Measurements from ENCODE around the gene OPRM1. TPM values are rescaled to one million over a fixed set of nuclear protein-coding genes. Genes with fewer than 3 reads are reported as not detected.

OPRM1 gene
- total and polyA plus RNA-seq, 4 donors, result not detected

GRCh38 chr6:154165478-154165877 is 126.4 kb downstream of the OPRM1 start:
- H3K36me3 ChIP-seq (ENCODE audit: control insufficient read depth in 4 of 4, insufficient read depth in 3 of 4, low read depth in 1 of 4, low read length in 3 of 4), result no peaks in the 10 kb centered on the region
- 82% methylated on average over 2 of the region's 2 CpGs for WGBS
- TF ChIP-seq RAD21 (IDR thresholded peaks at IDR 0.05) (no peak), EGR1 (IDR thresholded peaks at IDR 0.05; ENCODE audit: low read depth in 2 of 2) (no peak), FOXA1 (IDR thresholded peaks at IDR 0.05) (no peak), YY1 (IDR thresholded peaks at IDR 0.05) (no peak), REST (IDR thresholded peaks at IDR 0.05) (no peak), HNF4G (IDR thresholded peaks at IDR 0.05) (no peak), FOXA2 (IDR thresholded peaks at IDR 0.05) (no peak), HNF4A (conservative IDR thresholded peaks at IDR 0.05) (no peak)
- H3K9ac ChIP-seq (ENCODE audit: low read depth in 1 of 2, low read length in 2 of 2), result no peak overlapping the region
- DNase-seq (ENCODE audit: low spot score), result no peak
- H3K4me3 ChIP-seq (ENCODE audit: low read depth in 1 of 3, low read length in 3 of 3), result no peak overlapping the region
- H3K27ac ChIP-seq (ENCODE audit: low read depth in 1 of 2, low read length in 2 of 2), result no peak overlapping the region
- H3K27me3 ChIP-seq (ENCODE audit: control insufficient read depth in 4 of 4, insufficient read depth in 4 of 4, low read length in 3 of 4), result no peaks in the 10 kb centered on the region
- H3K9me3 ChIP-seq (ENCODE audit: control insufficient read depth in 4 of 4, low read length in 3 of 4), result no peaks in the 10 kb centered on the region
- H3K4me1 ChIP-seq (ENCODE audit: control insufficient read depth in 4 of 4, insufficient read depth in 4 of 4, low read length in 3 of 4), result peaks cover 0 to 3% (median 0%) of the 10 kb centered on the region in 4 donors

- no peak for DNase-seq (ENCODE audit: low spot score)
- H3K36me3 ChIP-seq (ENCODE audit: control insufficient read depth in 4 of 4, insufficient read depth in 3 of 4, low read depth in 1 of 4, low read length in 3 of 4), result no peaks in the 10 kb centered on the region
- H3K4me1 ChIP-seq (ENCODE audit: control insufficient read depth in 4 of 4, insufficient read depth in 4 of 4, low read length in 3 of 4), result peaks cover 0 to 3% (median 0%) of the 10 kb centered on the region in 4 donors
- H3K27ac ChIP-seq (ENCODE audit: low read depth in 1 of 2, low read length in 2 of 2), result no peak overlapping the region
- TF ChIP-seq, protein P1, sequence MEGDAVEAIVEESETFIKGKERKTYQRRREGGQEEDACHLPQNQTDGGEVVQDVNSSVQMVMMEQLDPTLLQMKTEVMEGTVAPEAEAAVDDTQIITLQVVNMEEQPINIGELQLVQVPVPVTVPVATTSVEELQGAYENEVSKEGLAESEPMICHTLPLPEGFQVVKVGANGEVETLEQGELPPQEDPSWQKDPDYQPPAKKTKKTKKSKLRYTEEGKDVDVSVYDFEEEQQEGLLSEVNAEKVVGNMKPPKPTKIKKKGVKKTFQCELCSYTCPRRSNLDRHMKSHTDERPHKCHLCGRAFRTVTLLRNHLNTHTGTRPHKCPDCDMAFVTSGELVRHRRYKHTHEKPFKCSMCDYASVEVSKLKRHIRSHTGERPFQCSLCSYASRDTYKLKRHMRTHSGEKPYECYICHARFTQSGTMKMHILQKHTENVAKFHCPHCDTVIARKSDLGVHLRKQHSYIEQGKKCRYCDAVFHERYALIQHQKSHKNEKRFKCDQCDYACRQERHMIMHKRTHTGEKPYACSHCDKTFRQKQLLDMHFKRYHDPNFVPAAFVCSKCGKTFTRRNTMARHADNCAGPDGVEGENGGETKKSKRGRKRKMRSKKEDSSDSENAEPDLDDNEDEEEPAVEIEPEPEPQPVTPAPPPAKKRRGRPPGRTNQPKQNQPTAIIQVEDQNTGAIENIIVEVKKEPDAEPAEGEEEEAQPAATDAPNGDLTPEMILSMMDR (IDR thresholded peaks at IDR 0.05; ENCODE audit: low read depth, low read length, missing input control), result peak; percentile 2
- TF ChIP-seq YY1 (IDR thresholded peaks at IDR 0.05), result no peak
- H3K9me3 ChIP-seq (ENCODE audit: control insufficient read depth in 4 of 4, low read length in 3 of 4), result no peaks in the 10 kb centered on the region
- 90% methylated on average over 9 of the region's 9 CpGs for WGBS
- no peak overlapping the region for H3K4me3 ChIP-seq (ENCODE audit: low read depth in 1 of 3, low read length in 3 of 3)
- no peaks in the 10 kb centered on the region for H3K27me3 ChIP-seq (ENCODE audit: control insufficient read depth in 4 of 4, insufficient read depth in 4 of 4, low read length in 3 of 4)
- no peak overlapping the region for H3K9ac ChIP-seq (ENCODE audit: low read depth in 1 of 2, low read length in 2 of 2)
These were observed 127.1 kb downstream of the OPRM1 start for GRCh38 chr6:154166140-154166539.

DNA sequence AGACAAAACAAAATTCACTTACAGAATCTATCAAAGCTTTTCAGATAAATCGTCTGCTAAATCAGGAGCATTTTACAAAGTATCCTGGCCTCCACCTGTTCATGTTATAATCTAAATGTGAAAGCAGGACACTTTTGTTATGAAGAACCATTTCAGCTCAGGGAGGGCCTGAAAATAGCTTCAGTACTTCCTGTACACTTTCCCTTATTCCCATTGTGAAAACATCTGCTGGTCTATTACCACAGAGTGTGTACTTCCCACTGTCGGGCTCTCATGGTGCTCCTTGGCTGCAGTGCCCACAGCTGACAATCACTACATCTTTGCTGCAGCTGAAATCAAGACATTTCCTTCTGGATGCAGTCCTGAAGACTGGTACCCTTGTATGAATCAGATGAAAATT is 128.1 kb downstream of the OPRM1 start:
- H3K9ac ChIP-seq (ENCODE audit: low read depth in 1 of 2, low read length in 2 of 2), result no peak overlapping the region
- no peak overlapping the region for H3K27ac ChIP-seq (ENCODE audit: low read depth in 1 of 2, low read length in 2 of 2)
- no peak overlapping the region for H3K4me3 ChIP-seq (ENCODE audit: low read depth in 1 of 3, low read length in 3 of 3)
- peaks cover 0 to 3% (median 0%) of the 10 kb centered on the region in 4 donors for H3K4me1 ChIP-seq (ENCODE audit: control insufficient read depth in 4 of 4, insufficient read depth in 4 of 4, low read length in 3 of 4)
- 77% methylated on average over 2 of the region's 2 CpGs for WGBS
- no peaks in the 10 kb centered on the region for H3K27me3 ChIP-seq (ENCODE audit: control insufficient read depth in 4 of 4, insufficient read depth in 4 of 4, low read length in 3 of 4)
- no peaks in the 10 kb centered on the region for H3K36me3 ChIP-seq (ENCODE audit: control insufficient read depth in 4 of 4, insufficient read depth in 3 of 4, low read depth in 1 of 4, low read length in 3 of 4)
- DNase-seq (ENCODE audit: low spot score), result no peak
- no peaks in the 10 kb centered on the region for H3K9me3 ChIP-seq (ENCODE audit: control insufficient read depth in 4 of 4, low read length in 3 of 4)
- no peak for TF ChIP-seq SP1 (IDR thresholded peaks at IDR 0.05)
- TF ChIP-seq RAD21 (IDR thresholded peaks at IDR 0.05), result no peak
- no peak for TF ChIP-seq EGR1 (IDR thresholded peaks at IDR 0.05; ENCODE audit: low read depth in 2 of 2)
- no peak for TF ChIP-seq GABPA (IDR thresholded peaks at IDR 0.05 in 1 of 2, conservative IDR thresholded peaks at IDR 0.05 in 1 of 2)
- TF ChIP-seq JUND (IDR thresholded peaks at IDR 0.05), result no peak
- TF ChIP-seq YY1 (IDR thresholded peaks at IDR 0.05), result no peak

Data from liver (tissue), 9 donors.